ENCODE results near the gene CMA1.
"Not testable (repeated sequence)": the region's sequence is repeated elsewhere in the genome, so short reads cannot be mapped to it uniquely, and the experiment has no call there.

CMA1 gene

GRCh38 chr14:24535737-24536136, 27.7 kb upstream of the CMA1 start:
- Histone ChIP-seq H2BK12ac (ENCODE audit: low read length) (no peak overlapping the region), H3K9me3 (replicated peaks in 1 of 2; ENCODE audit: control insufficient read depth in 2 of 2, insufficient read depth in 1 of 2, low read depth in 1 of 2, low read length in 2 of 2) (peaks cover 0 to 6% of the 10 kb centered on the region in 2 donors), H3K4me1 (ENCODE audit: control insufficient read depth in 2 of 2, insufficient read depth in 1 of 2, low read depth in 1 of 2, low read length in 2 of 2) (no peaks in the 10 kb centered on the region), H3K4me2 (ENCODE audit: insufficient read depth, low read length, poor library complexity, severe bottlenecking) (no peak overlapping the region), H3K79me1 (ENCODE audit: low read depth, low read length) (no peaks in the 10 kb centered on the region), H3K4me3 (ENCODE audit: low read length in 2 of 2) (no peak overlapping the region), H2AFZ (ENCODE audit: low read length) (no peak overlapping the region), H2AK5ac (ENCODE audit: low read depth, low read length) (no peak overlapping the region), H2BK120ac (ENCODE audit: low read depth, low read length) (no peak overlapping the region), H3K4ac (ENCODE audit: low read length) (no peak overlapping the region), H3K18ac (ENCODE audit: low read length) (no peak overlapping the region), H3K27ac (replicated peaks; ENCODE audit: low read length) (no peak overlapping the region), H3K23ac (ENCODE audit: low read depth, low read length, poor library complexity) (no peak overlapping the region), H3K14ac (ENCODE audit: low read length) (no peak overlapping the region), H3K36me3 (replicated peaks in 1 of 2; ENCODE audit: control insufficient read depth in 2 of 2, insufficient read depth in 2 of 2, low read length in 2 of 2) (no peaks in the 10 kb centered on the region), H4K91ac (ENCODE audit: low read depth, low read length, poor library complexity) (no peak overlapping the region), H3K9ac (ENCODE audit: low read depth, low read length, poor library complexity) (no peak overlapping the region), H3K27me3 (ENCODE audit: control insufficient read depth in 3 of 3, insufficient read depth in 3 of 3, low read depth in 1 of 3, low read length in 3 of 3) (no peaks in the 10 kb centered on the region), H2BK15ac (ENCODE audit: low read length) (no peak overlapping the region), H2BK5ac (ENCODE audit: low read length) (no peak overlapping the region), H4K8ac (ENCODE audit: low read depth, low read length) (no peak overlapping the region)
- no CpG with 5 or more reads among the region's 1 CpG for WGBS, 2 donors (ENCODE audit: extremely low coverage in 2 of 2, insufficient read length in 2 of 2, insufficient replicate concordance in 1 of 2)
- no peak for DNase-seq (ENCODE audit: low spot score)

- Histone ChIP-seq H4K91ac (ENCODE audit: low read depth, low read length, poor library complexity) (no peak overlapping the region), H2AK5ac (ENCODE audit: low read depth, low read length) (no peak overlapping the region), H2BK12ac (ENCODE audit: low read length) (no peak overlapping the region), H2BK5ac (ENCODE audit: low read length) (no peak overlapping the region), H3K14ac (ENCODE audit: low read length) (no peak overlapping the region), H3K18ac (ENCODE audit: low read length) (no peak overlapping the region), H4K8ac (ENCODE audit: low read depth, low read length) (no peak overlapping the region), H3K4me3 (ENCODE audit: low read length in 2 of 2) (no peak overlapping the region), H3K79me1 (ENCODE audit: low read depth, low read length) (no peaks in the 10 kb centered on the region), H3K23ac (ENCODE audit: low read depth, low read length, poor library complexity) (no peak overlapping the region), H3K4me2 (ENCODE audit: insufficient read depth, low read length, poor library complexity, severe bottlenecking) (no peak overlapping the region), H3K27me3 (ENCODE audit: control insufficient read depth in 3 of 3, insufficient read depth in 3 of 3, low read depth in 1 of 3, low read length in 3 of 3) (no peaks in the 10 kb centered on the region), H3K36me3 (replicated peaks in 1 of 2; ENCODE audit: control insufficient read depth in 2 of 2, insufficient read depth in 2 of 2, low read length in 2 of 2) (no peaks in the 10 kb centered on the region), H3K27ac (replicated peaks; ENCODE audit: low read length) (no peak overlapping the region), H2BK15ac (ENCODE audit: low read length) (no peak overlapping the region), H3K4ac (ENCODE audit: low read length) (no peak overlapping the region), H2AFZ (ENCODE audit: low read length) (no peak overlapping the region), H3K4me1 (ENCODE audit: control insufficient read depth in 2 of 2, insufficient read depth in 1 of 2, low read depth in 1 of 2, low read length in 2 of 2) (no peaks in the 10 kb centered on the region), H2BK120ac (ENCODE audit: low read depth, low read length) (no peak overlapping the region), H3K9ac (ENCODE audit: low read depth, low read length, poor library complexity) (no peak overlapping the region), H3K9me3 (replicated peaks in 1 of 2; ENCODE audit: control insufficient read depth in 2 of 2, insufficient read depth in 1 of 2, low read depth in 1 of 2, low read length in 2 of 2) (peaks cover 0 to 6% of the 10 kb centered on the region in 2 donors)
- DNase-seq (ENCODE audit: low spot score): no peak
- no CpG with 5 or more reads among the region's 3 CpGs for WGBS, 2 donors (ENCODE audit: extremely low coverage in 2 of 2, insufficient read length in 2 of 2, insufficient replicate concordance in 1 of 2)
Measured at GRCh38 chr14:24534286-24534685, 26.2 kb upstream of the CMA1 start.

GRCh38 chr14:24525877-24526620, 18.0 kb upstream of the CMA1 start:
- H2BK5ac ChIP-seq (ENCODE audit: low read length); H4K8ac ChIP-seq (ENCODE audit: low read depth, low read length); H2BK15ac ChIP-seq (ENCODE audit: low read length); H3K4me3 ChIP-seq (ENCODE audit: low read length in 2 of 2); H3K4me2 ChIP-seq (ENCODE audit: insufficient read depth, low read length, poor library complexity, severe bottlenecking); H4K91ac ChIP-seq (ENCODE audit: low read depth, low read length, poor library complexity); H3K18ac ChIP-seq (ENCODE audit: low read length); H3K27ac ChIP-seq (replicated peaks; ENCODE audit: low read length); DNase-seq (ENCODE audit: low spot score); H3K79me1 ChIP-seq (ENCODE audit: low read depth, low read length); H3K4ac ChIP-seq (ENCODE audit: low read length); H2AK5ac ChIP-seq (ENCODE audit: low read depth, low read length); H3K9me3 ChIP-seq (replicated peaks in 1 of 2; ENCODE audit: control insufficient read depth in 2 of 2, insufficient read depth in 1 of 2, low read depth in 1 of 2, low read length in 2 of 2); H3K9ac ChIP-seq (ENCODE audit: low read depth, low read length, poor library complexity); H3K23ac ChIP-seq (ENCODE audit: low read depth, low read length, poor library complexity); H2BK12ac ChIP-seq (ENCODE audit: low read length); H2AFZ ChIP-seq (ENCODE audit: low read length); H2BK120ac ChIP-seq (ENCODE audit: low read depth, low read length); H3K36me3 ChIP-seq (replicated peaks in 1 of 2; ENCODE audit: control insufficient read depth in 2 of 2, insufficient read depth in 2 of 2, low read length in 2 of 2); H3K14ac ChIP-seq (ENCODE audit: low read length); H3K27me3 ChIP-seq (ENCODE audit: control insufficient read depth in 3 of 3, insufficient read depth in 3 of 3, low read depth in 1 of 3, low read length in 3 of 3); H3K4me1 ChIP-seq (ENCODE audit: control insufficient read depth in 2 of 2, insufficient read depth in 1 of 2, low read depth in 1 of 2, low read length in 2 of 2): not testable (repeated sequence)
- no CpG with 5 or more reads among the region's 15 CpGs for WGBS, 2 donors (ENCODE audit: extremely low coverage in 2 of 2, insufficient read length in 2 of 2, insufficient replicate concordance in 1 of 2)

- H2AFZ ChIP-seq (ENCODE audit: low read length): no peak overlapping the region
- no peak overlapping the region for H2BK5ac ChIP-seq (ENCODE audit: low read length)
- H3K4me3 ChIP-seq (ENCODE audit: low read length in 2 of 2): no peak overlapping the region
- no peaks in the 10 kb centered on the region for H3K79me1 ChIP-seq (ENCODE audit: low read depth, low read length)
- no peak overlapping the region for H2AK5ac ChIP-seq (ENCODE audit: low read depth, low read length)
- no peak overlapping the region for H2BK12ac ChIP-seq (ENCODE audit: low read length)
- H3K4me1 ChIP-seq (ENCODE audit: control insufficient read depth in 2 of 2, insufficient read depth in 1 of 2, low read depth in 1 of 2, low read length in 2 of 2): no peaks in the 10 kb centered on the region
- H3K36me3 ChIP-seq (replicated peaks in 1 of 2; ENCODE audit: control insufficient read depth in 2 of 2, insufficient read depth in 2 of 2, low read length in 2 of 2): no peaks in the 10 kb centered on the region
- no peak overlapping the region for H2BK15ac ChIP-seq (ENCODE audit: low read length)
- no peak overlapping the region for H3K9ac ChIP-seq (ENCODE audit: low read depth, low read length, poor library complexity)
- no peak for DNase-seq (ENCODE audit: low spot score)
- H4K91ac ChIP-seq (ENCODE audit: low read depth, low read length, poor library complexity): no peak overlapping the region
- H4K8ac ChIP-seq (ENCODE audit: low read depth, low read length): no peak overlapping the region
- H3K4me2 ChIP-seq (ENCODE audit: insufficient read depth, low read length, poor library complexity, severe bottlenecking): no peak overlapping the region
- H3K27me3 ChIP-seq (ENCODE audit: control insufficient read depth in 3 of 3, insufficient read depth in 3 of 3, low read depth in 1 of 3, low read length in 3 of 3): peaks cover 0 to 11% (median 0%) of the 10 kb centered on the region in 3 experiments
- no peak overlapping the region for H3K23ac ChIP-seq (ENCODE audit: low read depth, low read length, poor library complexity)
- no peak overlapping the region for H3K4ac ChIP-seq (ENCODE audit: low read length)
- no CpG with 5 or more reads among the region's 2 CpGs for WGBS, 2 donors (ENCODE audit: extremely low coverage in 2 of 2, insufficient read length in 2 of 2, insufficient replicate concordance in 1 of 2)
- no peak overlapping the region for H3K18ac ChIP-seq (ENCODE audit: low read length)
- H2BK120ac ChIP-seq (ENCODE audit: low read depth, low read length): no peak overlapping the region
- H3K14ac ChIP-seq (ENCODE audit: low read length): no peak overlapping the region
- H3K27ac ChIP-seq (replicated peaks; ENCODE audit: low read length): no peak overlapping the region
- H3K9me3 ChIP-seq (replicated peaks in 1 of 2; ENCODE audit: control insufficient read depth in 2 of 2, insufficient read depth in 1 of 2, low read depth in 1 of 2, low read length in 2 of 2): peaks cover 0 to 6% of the 10 kb centered on the region in 2 donors
Measured at GRCh38 chr14:24518851-24519250, 10.8 kb upstream of the CMA1 start.
